GM21381 (cell line): ENCODE data around the gene GRXCR2.
"Not testable (repeated sequence)": the region's sequence is repeated elsewhere in the genome, so short reads cannot be mapped to it uniquely, and the experiment has no call there.

Experiments used
- ATAC-seq: cut with Tn5 transposase; IDR thresholded peaks from one replicate; pipeline ENCODE4 v1.9.1; 2021; ENCODE audit warnings: mild to moderate bottlenecking, moderate library complexity; ENCODE audit not compliant: unreplicated experiment

Gene GRXCR2

GRCh38 chr5:145840458-145841132 lies 32.2 kb downstream of the GRXCR2 start:
- ATAC-seq = no peak

DNA sequence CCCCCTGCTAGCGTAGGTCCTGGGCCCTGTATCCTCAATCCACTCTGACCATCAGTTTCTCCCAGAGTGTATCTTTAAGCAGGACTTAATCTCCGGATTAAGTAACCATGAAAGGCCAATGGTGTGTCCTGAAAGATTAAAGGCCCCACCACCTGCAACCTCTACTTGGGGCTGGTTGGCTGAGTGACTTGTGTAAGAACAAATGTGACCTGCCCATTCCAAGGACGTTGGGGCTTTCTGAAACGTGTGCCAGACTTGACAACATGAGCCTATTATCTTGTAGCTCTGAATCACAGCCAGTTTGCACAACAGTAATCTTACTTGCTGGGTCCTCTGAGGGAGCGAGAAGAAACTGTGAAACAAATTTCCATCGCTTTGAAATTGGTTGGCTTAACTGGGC lies 34.5 kb downstream of the GRXCR2 start:
- no peak for ATAC-seq

DNA sequence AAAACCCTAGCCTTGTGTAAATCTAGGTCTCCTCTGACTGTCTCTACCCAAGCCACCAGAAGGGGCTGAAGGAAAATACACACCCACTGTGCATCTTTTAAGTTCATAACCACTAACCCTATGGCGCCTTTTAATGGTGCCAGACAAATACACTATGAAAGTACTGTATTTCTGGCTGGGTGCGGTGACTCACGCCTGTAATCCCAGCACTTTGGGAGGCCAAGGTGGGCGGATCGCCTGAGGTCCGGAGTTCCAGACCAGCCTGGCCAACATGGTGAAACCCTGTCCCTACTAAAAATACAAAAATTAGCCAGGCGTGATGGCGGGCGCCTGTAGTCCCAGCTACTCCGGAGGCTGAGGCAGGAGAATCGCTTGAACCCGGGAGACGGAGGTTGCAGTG lies 36.6 kb downstream of the GRXCR2 start:
- ATAC-seq = not testable (repeated sequence)

DNA sequence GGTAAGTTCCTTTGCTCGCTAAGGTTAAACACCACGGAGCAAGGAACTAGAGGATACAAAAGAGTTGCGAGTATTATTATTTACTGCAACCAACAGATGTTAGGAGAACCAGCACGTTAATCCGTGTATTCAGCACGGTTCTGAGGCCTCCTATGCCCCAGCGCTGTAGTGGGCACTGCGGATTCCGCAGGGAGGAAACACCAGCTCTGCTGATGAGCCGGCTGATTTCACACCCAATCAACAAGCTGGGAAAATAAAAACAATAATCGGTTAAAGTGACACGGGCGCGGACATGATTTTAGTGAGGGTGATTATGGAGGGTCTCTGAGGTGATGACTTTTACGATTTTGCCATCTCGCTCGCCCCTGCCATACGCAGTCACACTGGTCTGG lies 37.0 kb downstream of the GRXCR2 start:
- no peak for ATAC-seq

- peak; percentile 91 for ATAC-seq
Measured at GRCh38 chr5:145834917-145835847, 37.6 kb downstream of the GRXCR2 start, which contains the start of gene PRELID2. Gene PRELID2 (minus strand): TSS chr5:145835342. CDS start chr5:145835251, 91 bp downstream.

- ATAC-seq = no peak
Measured at GRCh38 chr5:145834554-145834916, 38.3 kb downstream of the GRXCR2 start.

- ATAC-seq = no peak
Measured at GRCh38 chr5:145833631-145834200, 39.1 kb downstream of the GRXCR2 start.

DNA sequence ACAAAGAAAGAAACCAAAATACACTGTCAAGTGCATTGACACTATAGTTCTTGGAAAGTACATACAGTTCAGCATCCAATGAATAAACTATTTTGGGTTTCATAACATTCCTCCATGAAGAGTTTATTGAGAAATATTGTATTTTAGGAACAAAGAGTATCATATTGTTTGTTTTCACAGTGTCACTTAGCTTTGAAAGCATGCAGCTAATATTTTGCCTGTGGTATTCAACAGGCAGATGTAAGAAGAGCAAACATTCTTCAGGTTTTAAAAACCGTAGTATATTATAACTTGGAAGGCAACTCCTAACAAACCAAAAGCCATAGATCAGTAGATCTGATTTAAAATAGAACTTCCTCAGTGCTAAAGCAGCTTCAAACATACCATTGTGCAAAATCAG lies 42.2 kb downstream of the GRXCR2 start:
- no peak for ATAC-seq

GRCh38 chr5:145829708-145830361 lies 43.0 kb downstream of the GRXCR2 start:
- ATAC-seq = no peak

DNA sequence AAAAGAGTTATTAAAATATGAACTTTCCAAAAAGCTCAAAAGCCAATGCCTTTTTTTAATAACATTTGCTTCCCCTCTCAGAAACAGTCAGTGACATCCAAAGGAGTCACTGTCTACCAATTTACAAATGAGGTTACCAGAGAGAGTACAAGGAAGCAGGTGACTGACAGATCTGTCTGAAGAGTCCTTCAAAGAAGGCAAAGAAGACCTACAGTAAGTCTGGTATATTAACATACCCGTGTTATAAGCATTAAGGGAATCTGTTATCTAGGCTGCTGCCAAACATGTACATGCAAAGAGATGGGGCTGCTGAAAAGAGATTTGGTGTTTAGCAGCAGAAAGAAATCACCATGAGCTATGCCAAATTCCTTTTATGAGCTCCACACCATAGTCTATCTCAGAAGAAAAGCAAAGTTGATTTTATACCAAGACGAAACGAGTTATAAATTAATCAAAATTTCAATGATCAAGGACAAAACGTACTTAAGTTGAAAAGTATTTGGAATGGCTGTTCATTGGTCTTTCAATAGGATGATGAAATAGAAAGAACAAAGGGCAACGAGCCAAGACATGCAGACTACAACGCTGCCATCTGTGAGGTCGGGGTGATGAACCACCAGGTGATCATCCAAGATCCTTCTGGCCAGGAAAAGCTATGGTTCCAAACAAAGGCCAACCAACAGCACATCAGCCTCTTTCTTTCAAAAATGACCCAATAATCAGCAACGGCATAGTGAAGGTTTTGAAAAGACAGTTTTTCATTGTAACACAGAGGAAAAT lies 45.7 kb downstream of the GRXCR2 start:
- ATAC-seq = no peak

GRCh38 chr5:145825751-145826180 lies 47.0 kb downstream of the GRXCR2 start:
- peak; percentile 64 for ATAC-seq

- ATAC-seq = no peak
Measured at GRCh38 chr5:145824040-145824439, 48.8 kb downstream of the GRXCR2 start.

GRCh38 chr5:145818604-145819003 lies 54.2 kb downstream of the GRXCR2 start:
- ATAC-seq = no peak

- ATAC-seq = no peak
Measured at GRCh38 chr5:145812877-145813276, 59.9 kb downstream of the GRXCR2 start.

DNA sequence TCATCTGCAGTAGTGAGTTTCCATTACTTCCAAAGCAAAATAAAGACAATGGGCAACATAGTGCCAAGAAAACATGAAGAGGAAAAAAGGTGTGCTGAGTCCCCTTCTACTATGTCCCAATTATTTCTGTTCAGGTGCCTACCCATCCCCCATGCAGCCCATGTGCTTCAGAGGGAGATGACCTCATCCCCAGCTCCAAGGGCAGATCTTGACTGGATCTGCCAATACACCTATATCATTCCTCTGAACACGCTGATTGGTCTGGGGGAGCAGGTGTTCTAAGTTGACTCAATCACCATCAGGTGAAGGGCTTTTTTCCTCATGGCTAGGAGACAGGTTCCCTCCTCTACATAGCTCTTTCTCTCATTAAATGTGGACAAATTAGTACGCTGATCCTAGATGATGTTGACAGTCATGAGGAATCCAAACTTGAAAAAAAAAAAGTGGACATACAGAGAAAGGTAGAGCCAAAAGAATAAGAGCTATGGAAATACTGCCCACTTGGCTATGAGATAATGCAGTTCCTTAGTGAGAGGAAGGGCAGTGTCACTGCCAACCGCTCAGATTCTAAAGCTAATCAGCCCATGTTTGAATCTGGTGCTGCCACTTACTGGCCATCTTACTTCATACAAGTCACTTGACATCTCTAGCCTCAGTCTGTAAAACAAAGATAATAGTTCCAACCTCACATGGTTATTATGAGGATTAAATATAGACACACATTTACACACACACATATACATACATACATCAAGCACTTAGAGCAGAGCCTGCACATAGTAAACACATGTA lies 60.8 kb downstream of the GRXCR2 start:
- no peak for ATAC-seq
